HEK293 (cell line): ENCODE data around the gene SNAPC4.
A peak's percentile ranks its signal among the peaks of the same experiment; 100 is the strongest.

Source experiments
- CTCF ChIA-PET: fragments of 350-600 bp; formaldehyde crosslinking; extraction: SDS; loops from one replicate; lab custom pipeline; 2021; ENCODE audit warnings: antibody characterized with exemption; lab: Yijun Ruan, JAX
- POLR2A ChIA-PET: fragments of 300-600 bp; formaldehyde crosslinking; extraction: SDS; loops from one replicate; lab custom pipeline; 2020; ENCODE audit warnings: antibody characterized with exemption, inconsistent platforms; lab: Yijun Ruan, JAX
- H3K27ac ChIP-seq: fragments of 200-500 bp; sonication (Bioruptor generic); 2 replicates; pipeline ENCODE4 v1.5.1; 2014; ENCODE audit warnings: low read depth, low read length, control low read depth, inconsistent platforms; ENCODE audit errors: extremely low read depth
- H3K36me3 ChIP-seq, 2 experiments: fragments of 200-500 bp in 1 of 2; sonication (Bioruptor generic) in 1 of 2; 1 replicate in 1 of 2; 2 replicates in 1 of 2; pipeline ENCODE4 v1.5.1; 2014 to 2017; ENCODE audit warnings: inconsistent platforms in 2 of 2, low read length in 2 of 2; ENCODE audit not compliant: control insufficient read depth in 2 of 2, insufficient read depth in 1 of 2
- H3K4me1 ChIP-seq: fragments of 200-500 bp; sonication (Bioruptor generic); 2 replicates; pipeline ENCODE4 v1.5.1; 2014; ENCODE audit warnings: mild to moderate bottlenecking, low read length, inconsistent platforms; ENCODE audit not compliant: control insufficient read depth, insufficient read depth
- H3K4me3 ChIP-seq: 2 replicates; pipeline ENCODE4 v1.5.1; 2011; ENCODE audit warnings: low read depth, mild to moderate bottlenecking, control low read depth, low read length, moderate library complexity
- H3K9me3 ChIP-seq: fragments of 200-500 bp; sonication (Bioruptor generic); 2 replicates; pipeline ENCODE4 v1.5.1; 2014; ENCODE audit warnings: low read depth, low read length, inconsistent platforms; ENCODE audit not compliant: control insufficient read depth, insufficient read depth
- CTCF ChIP-seq: fragments of 450-650 bp; formaldehyde crosslinking; IDR thresholded peaks from 2 replicates; pipeline ENCODE4 v1.5.1; 2016; ENCODE audit warnings: missing biosample characterization, missing genetic modification characterization
- HIC1 ChIP-seq: fragments of 450-650 bp; formaldehyde crosslinking; IDR thresholded peaks from 2 replicates; pipeline ENCODE4 v1.5.1; 2016; ENCODE audit warnings: missing biosample characterization, missing genetic modification characterization
- ZBTB20 ChIP-seq: fragments of 450-650 bp; formaldehyde crosslinking; IDR thresholded peaks from 2 replicates; pipeline ENCODE4 v1.5.1; 2016; ENCODE audit warnings: missing biosample characterization, missing genetic modification characterization
- ZNF133 ChIP-seq: fragments of 450-650 bp; formaldehyde crosslinking; IDR thresholded peaks from 2 replicates; pipeline ENCODE4 v1.5.1; 2016; ENCODE audit warnings: missing biosample characterization, missing genetic modification characterization
- ZNF324 ChIP-seq: fragments of 450-650 bp; formaldehyde crosslinking; IDR thresholded peaks from 2 replicates; pipeline ENCODE4 v1.5.1; 2016; ENCODE audit warnings: missing biosample characterization, missing genetic modification characterization
- ZNF391 ChIP-seq: fragments of 450-650 bp; formaldehyde crosslinking; IDR thresholded peaks from 2 replicates; pipeline ENCODE4 v1.5.1; 2016; ENCODE audit warnings: low read depth, missing biosample characterization, missing genetic modification characterization, borderline replicate concordance
- ZNF423 ChIP-seq: fragments of 450-650 bp; formaldehyde crosslinking; IDR thresholded peaks from 2 replicates; pipeline ENCODE4 v1.5.1; 2016; ENCODE audit warnings: missing biosample characterization, missing genetic modification characterization
- ZNF561 ChIP-seq: fragments of 450-650 bp; IDR thresholded peaks from 2 replicates; pipeline ENCODE4 v1.5.1; 2018; ENCODE audit warnings: missing biosample characterization, missing genetic modification characterization, borderline replicate concordance
- ZNF600 ChIP-seq: fragments of 450-650 bp; formaldehyde crosslinking; IDR thresholded peaks from 2 replicates; pipeline ENCODE4 v1.5.1; 2016; ENCODE audit warnings: missing biosample characterization, missing genetic modification characterization
- TF ChIP-seq, protein P1 (sequence below): fragments of 450-650 bp; formaldehyde crosslinking; IDR thresholded peaks from 2 replicates; pipeline ENCODE4 v1.5.1; 2016; ENCODE audit warnings: missing biosample characterization, missing genetic modification characterization, borderline replicate concordance

Gene SNAPC4

GRCh38 chr9:136363949-136364748, 35.8 kb downstream of the SNAPC4 start:
- Histone ChIP-seq H3K4me1 (no peaks in the 10 kb centered on the region; the same call in 1 of the 2 replicates), H3K4me3 (no peak overlapping the region), H3K9me3 (no peaks in the 10 kb centered on the region)
- ChIA-PET POLR2A (interaction anchor here (0.6 to 3.4 kb wide), 15 partner anchors 8 to 859 kb away, joined by 3 to 45 read pairs (median 7); no protein-coding TSS in a partner anchor), CTCF (interaction anchor here (0.5 to 2.2 kb wide), 21 partner anchors 8 to 452 kb away, joined by 3 to 16 read pairs (median 4); no protein-coding TSS in a partner anchor)
- TF ChIP-seq, protein P1, sequence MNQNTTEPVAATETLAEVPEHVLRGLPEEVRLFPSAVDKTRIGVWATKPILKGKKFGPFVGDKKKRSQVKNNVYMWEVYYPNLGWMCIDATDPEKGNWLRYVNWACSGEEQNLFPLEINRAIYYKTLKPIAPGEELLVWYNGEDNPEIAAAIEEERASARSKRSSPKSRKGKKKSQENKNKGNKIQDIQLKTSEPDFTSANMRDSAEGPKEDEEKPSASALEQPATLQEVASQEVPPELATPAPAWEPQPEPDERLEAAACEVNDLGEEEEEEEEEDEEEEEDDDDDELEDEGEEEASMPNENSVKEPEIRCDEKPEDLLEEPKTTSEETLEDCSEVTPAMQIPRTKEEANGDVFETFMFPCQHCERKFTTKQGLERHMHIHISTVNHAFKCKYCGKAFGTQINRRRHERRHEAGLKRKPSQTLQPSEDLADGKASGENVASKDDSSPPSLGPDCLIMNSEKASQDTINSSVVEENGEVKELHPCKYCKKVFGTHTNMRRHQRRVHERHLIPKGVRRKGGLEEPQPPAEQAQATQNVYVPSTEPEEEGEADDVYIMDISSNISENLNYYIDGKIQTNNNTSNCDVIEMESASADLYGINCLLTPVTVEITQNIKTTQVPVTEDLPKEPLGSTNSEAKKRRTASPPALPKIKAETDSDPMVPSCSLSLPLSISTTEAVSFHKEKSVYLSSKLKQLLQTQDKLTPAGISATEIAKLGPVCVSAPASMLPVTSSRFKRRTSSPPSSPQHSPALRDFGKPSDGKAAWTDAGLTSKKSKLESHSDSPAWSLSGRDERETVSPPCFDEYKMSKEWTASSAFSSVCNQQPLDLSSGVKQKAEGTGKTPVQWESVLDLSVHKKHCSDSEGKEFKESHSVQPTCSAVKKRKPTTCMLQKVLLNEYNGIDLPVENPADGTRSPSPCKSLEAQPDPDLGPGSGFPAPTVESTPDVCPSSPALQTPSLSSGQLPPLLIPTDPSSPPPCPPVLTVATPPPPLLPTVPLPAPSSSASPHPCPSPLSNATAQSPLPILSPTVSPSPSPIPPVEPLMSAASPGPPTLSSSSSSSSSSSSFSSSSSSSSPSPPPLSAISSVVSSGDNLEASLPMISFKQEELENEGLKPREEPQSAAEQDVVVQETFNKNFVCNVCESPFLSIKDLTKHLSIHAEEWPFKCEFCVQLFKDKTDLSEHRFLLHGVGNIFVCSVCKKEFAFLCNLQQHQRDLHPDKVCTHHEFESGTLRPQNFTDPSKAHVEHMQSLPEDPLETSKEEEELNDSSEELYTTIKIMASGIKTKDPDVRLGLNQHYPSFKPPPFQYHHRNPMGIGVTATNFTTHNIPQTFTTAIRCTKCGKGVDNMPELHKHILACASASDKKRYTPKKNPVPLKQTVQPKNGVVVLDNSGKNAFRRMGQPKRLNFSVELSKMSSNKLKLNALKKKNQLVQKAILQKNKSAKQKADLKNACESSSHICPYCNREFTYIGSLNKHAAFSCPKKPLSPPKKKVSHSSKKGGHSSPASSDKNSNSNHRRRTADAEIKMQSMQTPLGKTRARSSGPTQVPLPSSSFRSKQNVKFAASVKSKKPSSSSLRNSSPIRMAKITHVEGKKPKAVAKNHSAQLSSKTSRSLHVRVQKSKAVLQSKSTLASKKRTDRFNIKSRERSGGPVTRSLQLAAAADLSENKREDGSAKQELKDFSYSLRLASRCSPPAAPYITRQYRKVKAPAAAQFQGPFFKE (tag by site-specific recombination), result peak; percentile 67; the same call in 1 of the 2 replicates
- TF ChIP-seq ZNF133 (tag by site-specific recombination) (0 out of 2 replicates have a peak, but pooled peaks have one; percentile 25), ZNF324 (tag by site-specific recombination) (0 out of 2 replicates have a peak, but pooled peaks have one; percentile 21), ZNF600 (tag by site-specific recombination) (no peak), ZNF391 (tag by site-specific recombination) (0 out of 2 replicates have a peak, but pooled peaks have one; percentile 50), ZNF423 (peak; percentile 84; the same call in 1 of the 2 replicates), CTCF (tag by site-specific recombination) (0 out of 2 replicates have a peak, but pooled peaks have one; percentile 1), ZNF561 (0 out of 2 replicates have a peak, but pooled peaks have one; percentile 14), HIC1 (tag by site-specific recombination) (0 out of 2 replicates have a peak, but pooled peaks have one; percentile 38), ZBTB20 (tag by site-specific recombination) (no peak; the same call in 1 of the 2 replicates)
- TF ChIP-seq, all 188 proteins: peak for 8
- Histone ChIP-seq H3K27ac (peak overlapping the region; percentile 95; the same call in 1 of the 2 replicates), H3K36me3 (no peaks in the 10 kb centered on the region)
